Activated CD8-positive, alpha-beta memory T cell treated with anti-CD3 and anti-CD28 coated beads for 4 hours (primary cell): ENCODE measurements around the gene TMEM176A.

Experiments used
- DNase-seq, 2 donors: peaks; one replicate each; pipeline ENCODE4 v3.0.0-alpha.2; 2020; ENCODE audit warnings: low read depth in 2 of 2

Gene TMEM176A

DNA sequence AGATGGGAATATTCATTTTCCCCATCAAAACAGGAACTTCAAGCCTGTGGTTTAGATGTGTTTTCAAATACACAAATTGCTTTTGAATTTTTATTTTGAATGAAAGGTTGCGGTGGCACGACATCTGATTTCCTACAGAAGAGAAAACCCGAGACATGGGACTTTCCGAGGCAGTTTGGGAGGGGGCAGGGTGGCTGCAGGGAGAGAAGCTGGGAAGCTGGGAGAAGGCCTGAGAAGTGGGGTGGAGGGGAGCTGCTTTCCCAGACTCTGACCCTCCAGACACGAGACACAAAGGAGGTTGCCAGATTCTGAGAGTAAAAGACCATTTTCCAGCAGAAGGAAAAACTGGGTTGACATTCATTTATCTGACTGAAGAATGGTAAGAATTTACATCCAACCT, 19.6 kb downstream of the TMEM176A start:
- DNase-seq = no peak

DNA sequence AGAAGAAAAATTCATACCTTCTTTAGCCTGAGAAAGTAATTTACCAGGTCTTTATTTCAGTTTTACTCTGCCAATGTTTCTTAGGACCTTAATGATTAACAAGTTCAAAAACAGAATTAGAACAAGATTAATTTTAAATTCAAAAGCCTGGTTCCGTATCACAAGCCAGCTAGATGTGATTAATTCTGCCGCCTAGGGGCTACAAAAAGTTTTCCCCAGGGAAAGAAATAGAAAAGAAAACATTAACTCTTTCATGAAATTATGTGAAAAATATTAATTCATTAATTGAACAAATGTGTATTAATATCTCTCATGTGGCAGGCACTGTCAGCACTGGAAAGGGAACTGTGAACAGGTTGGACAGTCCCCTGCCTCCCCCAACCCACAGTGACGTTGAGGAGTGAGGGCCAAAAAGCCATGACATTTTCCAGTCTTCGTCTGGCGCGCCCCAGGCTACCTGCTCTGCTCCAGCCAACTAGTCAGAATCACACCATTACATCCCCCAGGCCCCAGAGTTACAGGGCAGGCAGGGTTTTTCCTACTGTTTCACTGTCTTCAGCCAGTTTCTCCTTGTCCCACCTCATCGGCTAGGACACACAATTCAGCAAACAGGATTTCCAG, 20.1 kb downstream of the TMEM176A start:
- no peak for DNase-seq

- no peak for DNase-seq
These were observed 22.5 kb downstream of the TMEM176A start for GRCh38 chr7:150823043-150823442.

GRCh38 chr7:150823484-150824126, 23.0 kb downstream of the TMEM176A start:
- DNase-seq = no peak

DNA sequence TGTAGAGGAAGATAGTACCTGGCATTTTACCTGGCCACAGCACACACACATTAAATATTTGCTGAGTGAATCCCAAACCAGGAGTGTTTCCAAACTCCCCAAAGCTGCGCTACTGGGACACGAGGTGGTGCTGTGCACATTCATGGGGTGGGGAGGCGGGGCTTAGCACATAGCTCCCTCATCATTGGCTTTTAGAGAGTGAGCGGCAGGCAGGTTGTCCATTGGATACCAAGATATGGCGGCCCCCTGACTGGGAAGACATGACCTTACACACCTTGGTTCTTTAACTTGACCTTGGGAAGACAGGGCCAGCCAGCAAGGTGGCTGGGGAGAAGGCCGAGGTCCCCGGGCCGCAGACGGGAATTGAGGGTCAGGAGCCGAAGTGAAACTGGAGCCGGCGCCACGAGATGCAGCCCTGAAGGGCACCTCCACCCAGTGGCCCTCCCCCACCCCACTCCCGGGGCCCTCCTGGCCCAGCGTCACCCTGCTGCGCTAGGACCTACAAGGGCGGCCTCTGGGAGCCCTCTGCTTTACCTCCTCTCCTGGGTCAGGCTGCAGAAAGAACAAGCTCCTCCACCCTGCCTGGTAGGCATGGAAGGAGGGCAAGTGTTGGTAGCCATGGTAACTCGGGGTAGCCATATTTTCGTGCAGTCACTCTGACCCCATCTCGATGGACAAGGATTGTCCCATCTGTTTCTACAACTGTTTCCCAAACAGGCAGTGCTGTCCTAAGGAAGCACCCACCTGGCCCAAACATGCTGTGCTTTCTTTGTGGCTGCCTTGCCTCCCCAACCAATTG, 24.0 kb downstream of the TMEM176A start:
- DNase-seq = no peak

GRCh38 chr7:150826061-150826849, 25.7 kb downstream of the TMEM176A start:
- no peak for DNase-seq

GRCh38 chr7:150828384-150828783, 27.8 kb downstream of the TMEM176A start:
- no peak for DNase-seq

GRCh38 chr7:150829426-150829825, 28.9 kb downstream of the TMEM176A start:
- no peak for DNase-seq

GRCh38 chr7:150830937-150831336, 30.4 kb downstream of the TMEM176A start:
- no peak for DNase-seq

DNA sequence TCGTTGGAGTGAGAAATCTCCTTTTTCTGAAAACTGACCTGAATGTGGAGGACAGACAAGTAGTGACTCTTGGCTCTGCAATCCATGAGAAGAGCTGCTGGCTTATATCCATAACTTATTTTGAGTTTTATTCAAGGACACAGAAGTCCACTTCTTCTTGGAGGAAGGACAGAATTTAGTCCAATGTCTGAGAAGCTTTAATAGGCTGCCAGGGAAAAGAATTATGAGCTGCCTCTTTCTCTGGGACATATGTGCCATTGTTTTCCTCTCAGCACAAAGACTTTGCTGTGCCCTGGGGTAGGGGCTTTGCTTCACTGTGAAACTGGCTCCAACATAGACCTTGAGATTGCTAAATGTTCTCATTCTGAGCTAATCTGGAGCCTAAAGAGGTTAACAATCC, 31.3 kb downstream of the TMEM176A start:
- no peak for DNase-seq

- DNase-seq = no peak
These were observed 34.5 kb downstream of the TMEM176A start for GRCh38 chr7:150835019-150835418.

DNA sequence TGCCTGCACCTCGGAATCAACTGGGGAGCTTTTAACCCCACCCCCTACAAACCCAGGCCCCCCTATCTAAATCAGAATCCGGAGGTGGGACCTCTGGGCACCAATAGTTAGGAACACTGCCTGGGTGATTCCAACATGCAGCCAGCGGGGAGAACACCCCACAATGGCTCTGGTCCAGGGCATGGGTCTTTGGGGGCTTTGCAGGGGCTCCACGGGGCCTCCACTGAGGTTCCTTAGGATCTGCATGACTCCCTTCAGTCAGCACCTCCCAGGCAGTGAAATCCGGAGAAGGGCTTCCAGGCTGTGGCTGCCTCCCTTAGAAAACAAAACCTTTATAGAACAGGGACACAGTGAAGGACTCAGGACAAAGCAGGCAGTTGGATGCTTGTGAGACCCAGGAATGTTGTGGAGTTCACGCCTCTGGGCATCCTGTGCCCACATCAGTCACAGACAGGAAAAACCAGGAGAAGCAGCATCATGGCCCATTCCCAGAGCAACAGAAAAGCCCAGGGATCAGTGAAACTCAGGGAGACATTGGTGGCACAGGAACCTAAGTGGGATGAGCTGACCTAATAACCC, 35.2 kb downstream of the TMEM176A start:
- no peak for DNase-seq

DNA sequence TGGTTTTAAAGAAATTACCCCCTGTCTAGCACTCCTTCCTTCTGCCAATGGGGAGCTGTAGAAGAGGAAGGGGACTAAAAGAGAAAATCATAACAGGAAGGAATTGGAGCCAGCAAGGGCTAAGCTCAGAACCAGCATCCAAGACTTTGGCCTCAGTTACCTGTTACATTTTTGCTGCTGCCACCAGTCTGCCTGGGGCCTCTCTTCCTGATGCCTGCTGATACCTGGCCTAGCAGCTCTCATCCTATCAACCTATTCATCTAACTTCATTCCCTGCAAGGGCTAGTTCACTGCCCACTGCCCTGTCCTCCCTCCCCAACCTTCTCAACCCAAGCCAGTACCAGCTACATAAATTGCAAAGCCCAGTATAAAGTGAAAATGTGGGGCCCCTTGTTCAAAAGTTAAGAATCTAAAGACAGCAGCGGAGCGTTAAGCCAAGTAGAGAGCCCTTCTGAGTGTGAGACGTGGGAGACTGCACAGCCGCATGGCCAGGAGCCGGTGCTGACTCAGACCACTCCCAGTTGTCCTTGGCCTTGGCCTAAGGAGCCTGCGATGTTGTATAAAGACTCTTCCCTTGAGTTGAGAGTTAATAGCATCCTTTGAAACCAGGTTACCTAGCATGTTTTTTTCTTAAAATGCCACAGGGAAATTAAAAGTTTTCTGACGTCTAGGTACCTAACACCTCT, 38.5 kb downstream of the TMEM176A start:
- no peak for DNase-seq

- no peak for DNase-seq
These were observed 41.4 kb downstream of the TMEM176A start for GRCh38 chr7:150842018-150842417.

DNA sequence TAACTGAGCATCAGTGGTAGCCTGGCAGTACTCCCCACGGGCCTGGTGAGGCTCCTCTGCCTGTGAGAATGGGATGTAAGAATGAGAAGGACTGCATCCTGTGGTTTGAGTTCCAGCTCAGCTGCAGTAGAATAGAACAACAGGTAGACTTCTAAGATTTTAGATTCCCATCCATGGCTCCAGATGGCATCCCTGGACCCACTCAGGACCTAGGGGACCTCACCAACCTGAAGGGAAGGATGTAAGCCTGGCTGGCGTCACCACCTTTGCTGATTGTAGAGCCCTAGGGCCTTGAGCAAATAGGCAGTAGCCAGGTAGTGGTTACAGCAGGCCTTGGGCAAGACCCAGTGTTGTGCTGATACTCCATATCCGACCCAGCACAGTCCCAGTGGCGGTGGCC, 42.1 kb downstream of the TMEM176A start:
- no peak for DNase-seq

DNA sequence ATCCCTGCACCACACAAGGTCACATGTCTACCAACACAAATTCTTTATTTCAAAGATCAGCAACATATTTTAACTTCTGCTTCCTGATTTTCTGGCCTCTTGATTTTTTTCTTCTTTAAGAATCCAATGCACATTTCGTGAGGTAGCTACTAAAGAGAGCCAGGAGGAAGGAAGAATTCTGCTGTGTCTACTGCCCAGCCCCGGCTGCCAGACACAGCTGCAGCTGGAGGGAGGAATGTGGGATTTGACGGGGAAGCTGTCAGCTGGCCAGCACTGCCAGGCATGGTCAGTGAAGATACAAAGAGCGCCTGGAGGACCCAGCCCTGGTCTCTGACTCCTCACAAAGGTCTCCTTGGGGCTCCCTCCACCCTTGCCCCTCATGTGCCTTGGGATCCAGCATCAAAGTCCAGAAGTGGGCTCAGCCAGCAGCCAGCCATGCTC, 44.9 kb downstream of the TMEM176A start:
- DNase-seq = no peak

DNA sequence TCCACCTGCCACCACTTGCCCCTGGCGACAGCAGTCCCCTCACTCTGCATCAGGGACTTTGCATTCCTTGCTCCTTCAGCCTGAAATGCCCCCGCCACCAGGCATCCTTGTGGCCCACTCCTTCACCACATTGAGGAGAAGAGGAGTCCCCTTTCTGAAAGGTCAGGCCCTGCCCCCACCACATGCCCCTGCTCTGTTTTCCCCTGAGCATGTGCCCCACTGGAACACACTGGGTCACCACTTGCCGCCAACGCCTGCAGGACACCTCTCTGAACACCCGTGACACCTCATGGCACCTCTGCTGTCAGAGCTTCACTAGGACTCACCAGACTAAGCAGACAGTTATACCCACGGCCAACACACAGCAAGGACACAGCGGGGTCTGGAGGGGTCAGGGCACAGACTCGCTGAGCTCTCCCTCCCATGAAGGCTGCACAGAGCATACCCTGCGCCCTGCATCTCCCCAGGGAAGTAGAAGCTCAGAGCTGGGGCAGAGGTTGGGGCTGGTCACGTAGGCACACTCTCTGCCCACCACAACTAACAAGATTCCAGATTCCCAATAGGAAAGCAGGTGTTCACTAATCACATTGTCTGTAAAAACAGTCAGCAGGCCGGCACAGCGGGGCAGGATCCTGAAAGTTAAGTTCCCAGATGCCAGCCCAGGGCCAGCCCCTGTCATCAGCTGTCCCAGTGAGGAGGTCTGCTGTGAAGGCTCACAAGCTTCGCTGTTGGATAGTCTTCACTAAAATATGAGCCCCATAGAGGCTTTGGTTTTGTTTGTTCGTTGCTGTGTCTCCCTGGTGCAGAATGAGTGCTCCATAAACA, 45.9 kb downstream of the TMEM176A start:
- DNase-seq = no peak

GRCh38 chr7:150847536-150847935, 47.0 kb downstream of the TMEM176A start:
- DNase-seq = no peak

- no peak for DNase-seq
These were observed 47.5 kb downstream of the TMEM176A start for GRCh38 chr7:150848111-150848510.

DNA sequence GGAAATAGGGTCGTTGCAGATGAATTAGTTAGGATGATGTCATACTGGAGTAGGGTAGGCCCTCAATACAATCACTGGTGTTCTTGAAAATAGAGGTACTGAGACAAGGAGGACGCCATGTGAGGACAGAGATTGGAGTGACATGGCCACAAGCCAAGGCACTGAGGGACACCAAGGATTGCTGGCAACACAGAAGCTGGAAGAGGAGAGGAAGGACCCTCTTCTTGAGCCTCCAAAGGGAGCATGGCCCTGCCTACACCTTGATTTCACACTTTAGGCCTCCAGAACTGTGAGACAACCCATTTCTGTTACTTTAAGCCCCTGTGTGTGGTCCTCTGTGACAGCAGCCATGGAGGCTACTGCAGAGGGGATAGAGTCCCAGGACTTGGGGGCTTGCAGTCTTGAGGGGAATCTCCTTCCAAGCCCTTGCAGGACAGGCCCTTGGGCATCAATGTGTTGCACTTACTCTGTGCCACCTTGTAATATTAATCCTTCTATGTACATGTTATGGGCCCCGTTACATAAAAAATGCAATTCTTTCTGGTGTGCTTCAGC, 48.1 kb downstream of the TMEM176A start:
- no peak for DNase-seq
